Measurements from ENCODE around the gene GATA5.

DNA sequence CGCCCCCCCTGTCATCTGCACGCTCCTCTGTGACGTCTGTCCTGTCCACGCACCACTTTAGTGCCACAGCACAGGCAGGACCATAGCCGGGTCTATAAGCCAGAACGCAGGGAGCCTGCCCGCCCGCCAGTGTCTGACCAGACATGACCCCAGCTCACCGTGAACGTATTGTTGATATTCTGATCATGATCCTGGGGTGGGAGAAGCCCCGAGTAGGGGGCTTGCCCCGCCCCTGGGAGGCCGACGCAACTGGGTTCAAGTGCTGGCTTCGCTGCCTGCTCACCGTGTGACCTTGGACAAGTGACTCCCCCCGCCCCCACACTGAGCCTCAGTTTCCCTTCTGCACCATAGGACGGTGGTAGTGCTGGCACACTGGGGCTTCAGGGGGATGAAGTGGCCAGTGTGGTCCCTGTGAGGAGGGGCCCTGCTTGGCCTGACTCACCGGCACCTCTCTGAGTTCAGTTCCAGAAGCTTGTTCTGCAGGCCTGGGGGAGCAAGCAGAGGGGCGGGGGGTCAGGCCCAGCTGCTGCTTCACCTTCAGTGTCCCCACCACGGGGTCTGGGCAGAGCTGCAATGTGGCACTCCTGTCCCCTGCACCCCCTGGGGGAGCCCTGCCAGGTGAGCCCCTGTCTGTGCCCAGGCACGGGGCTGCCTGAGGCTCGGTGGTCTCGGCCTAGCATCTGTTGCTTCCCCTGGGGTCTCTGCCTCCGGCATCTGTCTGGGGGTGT is 57.6 kb downstream of the GATA5 start:
- TF ChIP-seq TCF7L2 (IDR thresholded peaks at IDR 0.05; ENCODE audit: borderline replicate concordance, low read depth, low read length), result no peak
- TF ChIP-seq, protein P1, sequence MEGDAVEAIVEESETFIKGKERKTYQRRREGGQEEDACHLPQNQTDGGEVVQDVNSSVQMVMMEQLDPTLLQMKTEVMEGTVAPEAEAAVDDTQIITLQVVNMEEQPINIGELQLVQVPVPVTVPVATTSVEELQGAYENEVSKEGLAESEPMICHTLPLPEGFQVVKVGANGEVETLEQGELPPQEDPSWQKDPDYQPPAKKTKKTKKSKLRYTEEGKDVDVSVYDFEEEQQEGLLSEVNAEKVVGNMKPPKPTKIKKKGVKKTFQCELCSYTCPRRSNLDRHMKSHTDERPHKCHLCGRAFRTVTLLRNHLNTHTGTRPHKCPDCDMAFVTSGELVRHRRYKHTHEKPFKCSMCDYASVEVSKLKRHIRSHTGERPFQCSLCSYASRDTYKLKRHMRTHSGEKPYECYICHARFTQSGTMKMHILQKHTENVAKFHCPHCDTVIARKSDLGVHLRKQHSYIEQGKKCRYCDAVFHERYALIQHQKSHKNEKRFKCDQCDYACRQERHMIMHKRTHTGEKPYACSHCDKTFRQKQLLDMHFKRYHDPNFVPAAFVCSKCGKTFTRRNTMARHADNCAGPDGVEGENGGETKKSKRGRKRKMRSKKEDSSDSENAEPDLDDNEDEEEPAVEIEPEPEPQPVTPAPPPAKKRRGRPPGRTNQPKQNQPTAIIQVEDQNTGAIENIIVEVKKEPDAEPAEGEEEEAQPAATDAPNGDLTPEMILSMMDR (tag by site-specific recombination; IDR thresholded peaks at IDR 0.05), result no peak
- TF ChIP-seq ZNF660 (tag by site-specific recombination; IDR thresholded peaks at IDR 0.05), result no peak
- no peak for TF ChIP-seq ZNF423 (tag by site-specific recombination; IDR thresholded peaks at IDR 0.05)
- TF ChIP-seq, protein P2, sequence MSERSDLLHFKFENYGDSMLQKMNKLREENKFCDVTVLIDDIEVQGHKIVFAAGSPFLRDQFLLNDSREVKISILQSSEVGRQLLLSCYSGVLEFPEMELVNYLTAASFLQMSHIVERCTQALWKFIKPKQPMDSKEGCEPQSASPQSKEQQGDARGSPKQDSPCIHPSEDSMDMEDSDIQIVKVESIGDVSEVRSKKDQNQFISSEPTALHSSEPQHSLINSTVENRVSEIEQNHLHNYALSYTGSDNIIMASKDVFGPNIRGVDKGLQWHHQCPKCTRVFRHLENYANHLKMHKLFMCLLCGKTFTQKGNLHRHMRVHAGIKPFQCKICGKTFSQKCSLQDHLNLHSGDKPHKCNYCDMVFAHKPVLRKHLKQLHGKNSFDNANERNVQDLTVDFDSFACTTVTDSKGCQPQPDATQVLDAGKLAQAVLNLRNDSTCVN (tag by site-specific recombination; optimal IDR thresholded peaks at IDR 0.05), result no peak
- TF ChIP-seq, protein P3, sequence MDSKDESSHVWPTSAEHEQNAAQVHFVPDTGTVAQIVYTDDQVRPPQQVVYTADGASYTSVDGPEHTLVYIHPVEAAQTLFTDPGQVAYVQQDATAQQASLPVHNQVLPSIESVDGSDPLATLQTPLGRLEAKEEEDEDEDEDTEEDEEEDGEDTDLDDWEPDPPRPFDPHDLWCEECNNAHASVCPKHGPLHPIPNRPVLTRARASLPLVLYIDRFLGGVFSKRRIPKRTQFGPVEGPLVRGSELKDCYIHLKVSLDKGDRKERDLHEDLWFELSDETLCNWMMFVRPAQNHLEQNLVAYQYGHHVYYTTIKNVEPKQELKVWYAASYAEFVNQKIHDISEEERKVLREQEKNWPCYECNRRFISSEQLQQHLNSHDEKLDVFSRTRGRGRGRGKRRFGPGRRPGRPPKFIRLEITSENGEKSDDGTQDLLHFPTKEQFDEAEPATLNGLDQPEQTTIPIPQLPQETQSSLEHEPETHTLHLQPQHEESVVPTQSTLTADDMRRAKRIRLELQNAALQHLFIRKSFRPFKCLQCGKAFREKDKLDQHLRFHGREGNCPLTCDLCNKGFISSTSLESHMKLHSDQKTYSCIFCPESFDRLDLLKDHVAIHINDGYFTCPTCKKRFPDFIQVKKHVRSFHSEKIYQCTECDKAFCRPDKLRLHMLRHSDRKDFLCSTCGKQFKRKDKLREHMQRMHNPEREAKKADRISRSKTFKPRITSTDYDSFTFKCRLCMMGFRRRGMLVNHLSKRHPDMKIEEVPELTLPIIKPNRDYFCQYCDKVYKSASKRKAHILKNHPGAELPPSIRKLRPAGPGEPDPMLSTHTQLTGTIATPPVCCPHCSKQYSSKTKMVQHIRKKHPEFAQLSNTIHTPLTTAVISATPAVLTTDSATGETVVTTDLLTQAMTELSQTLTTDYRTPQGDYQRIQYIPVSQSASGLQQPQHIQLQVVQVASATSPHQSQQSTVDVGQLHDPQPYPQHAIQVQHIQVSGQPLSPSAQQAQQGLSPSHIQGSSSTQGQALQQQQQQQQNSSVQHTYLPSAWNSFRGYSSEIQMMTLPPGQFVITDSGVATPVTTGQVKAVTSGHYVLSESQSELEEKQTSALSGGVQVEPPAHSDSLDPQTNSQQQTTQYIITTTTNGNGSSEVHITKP (tag by site-specific recombination; IDR thresholded peaks at IDR 0.05), result no peak
- TF ChIP-seq, protein P4, sequence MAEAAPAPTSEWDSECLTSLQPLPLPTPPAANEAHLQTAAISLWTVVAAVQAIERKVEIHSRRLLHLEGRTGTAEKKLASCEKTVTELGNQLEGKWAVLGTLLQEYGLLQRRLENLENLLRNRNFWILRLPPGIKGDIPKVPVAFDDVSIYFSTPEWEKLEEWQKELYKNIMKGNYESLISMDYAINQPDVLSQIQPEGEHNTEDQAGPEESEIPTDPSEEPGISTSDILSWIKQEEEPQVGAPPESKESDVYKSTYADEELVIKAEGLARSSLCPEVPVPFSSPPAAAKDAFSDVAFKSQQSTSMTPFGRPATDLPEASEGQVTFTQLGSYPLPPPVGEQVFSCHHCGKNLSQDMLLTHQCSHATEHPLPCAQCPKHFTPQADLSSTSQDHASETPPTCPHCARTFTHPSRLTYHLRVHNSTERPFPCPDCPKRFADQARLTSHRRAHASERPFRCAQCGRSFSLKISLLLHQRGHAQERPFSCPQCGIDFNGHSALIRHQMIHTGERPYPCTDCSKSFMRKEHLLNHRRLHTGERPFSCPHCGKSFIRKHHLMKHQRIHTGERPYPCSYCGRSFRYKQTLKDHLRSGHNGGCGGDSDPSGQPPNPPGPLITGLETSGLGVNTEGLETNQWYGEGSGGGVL (tag by site-specific recombination; IDR thresholded peaks at IDR 0.05), result no peak

Measured in HEK293 (cell line).